Endothelial cell of umbilical vein (primary cell): Measurements from ENCODE around the gene TGDS. TPM values are rescaled to one million over a fixed set of nuclear protein-coding genes. Genes with fewer than 3 reads are reported as not detected.

Experiments
- Bru-seq: library from RNA; stranded (reverse); fragments of 400-500 nt; gene quantifications from one replicate; lab custom pipeline; 2021; lab: Mats Ljungman, UMichigan
- BruChase-seq, 2 experiments: library from RNA; stranded (reverse); fragments of 400-500 nt; gene quantifications; one replicate each; lab custom pipeline; 2021; lab: Mats Ljungman, UMichigan
- BruUV-seq: library from RNA; stranded (reverse); fragments of 400-500 nt; replicated peaks from 2 replicates; lab custom pipeline; 2021; lab: Mats Ljungman, UMichigan
- CTCF ChIA-PET: fragments of 300-600, 350-600 bp; sonication (Branson Sonifier 250); formaldehyde crosslinking; loops from one replicate; lab custom pipeline; 2021; ENCODE audit warnings: antibody characterized with exemption, inconsistent platforms; lab: Charles Lee
- POLR2A ChIA-PET: fragments of 300-600, 350-600 bp; sonication (Branson Sonifier 250); formaldehyde crosslinking; loops from one replicate; lab custom pipeline; 2021; ENCODE audit warnings: antibody characterized with exemption, inconsistent platforms; lab: Charles Lee
- DNase-seq: peaks from one replicate; pipeline ENCODE4 v3.0.0-alpha.2; 2011; ENCODE audit warnings: low read depth, low spot score
- FAIRE-seq: peaks from 2 replicates; lab custom pipeline; 2011; peaks lifted over from hg19 to GRCh38; lab: Jason Lieb, UNC
- H2AFZ ChIP-seq: 2 replicates; pipeline ENCODE4 v1.6.0; 2012; ENCODE audit warnings: low read depth, low read length, control low read depth, inconsistent platforms
- H3K27ac ChIP-seq: 2 replicates; pipeline ENCODE4 v1.5.1; 2011; ENCODE audit warnings: low read depth, mild to moderate bottlenecking, control low read depth, low read length, moderate library complexity; ENCODE audit not compliant: insufficient read depth
- H3K27me3 ChIP-seq, 2 experiments: 2 replicates each; pipeline versions ENCODE4 v1.6.0 to v1.6.1; 2011; ENCODE audit warnings: low read length in 2 of 2, mixed read lengths in 1 of 2; ENCODE audit not compliant: control insufficient read depth in 2 of 2, insufficient read depth in 2 of 2
- H3K36me3 ChIP-seq, 2 experiments: 2 replicates in 1 of 2; 3 replicates in 1 of 2; pipeline ENCODE4 v1.5.1; 2011; ENCODE audit warnings: low read length in 2 of 2, mild to moderate bottlenecking in 1 of 2, moderate library complexity in 1 of 2; ENCODE audit not compliant: control insufficient read depth in 2 of 2, insufficient read depth in 2 of 2; ENCODE audit errors: extremely low read depth in 1 of 2
- H3K4me1 ChIP-seq: 3 replicates; pipeline ENCODE4 v1.5.1; 2011; ENCODE audit warnings: mild to moderate bottlenecking, low read length; ENCODE audit not compliant: control insufficient read depth, insufficient read depth; ENCODE audit errors: extremely low read depth
- H3K4me2 ChIP-seq: 2 replicates; pipeline ENCODE4 v1.6.1; 2011; ENCODE audit warnings: low read length, control low read depth, mixed read lengths; ENCODE audit not compliant: insufficient read depth
- H3K4me3 ChIP-seq, 3 experiments: fragments of 200-600 bp in 1 of 3; sonication (generic), shearing (Covaris generic) in 1 of 3; replicated peaks in 1 of 3; 2 replicates each; pipeline ENCODE4 v1.5.1; 2011 to 2016; ENCODE audit warnings: control low read depth in 3 of 3, low read length in 3 of 3, mild to moderate bottlenecking in 2 of 3, inconsistent platforms in 1 of 3, low read depth in 1 of 3, moderate library complexity in 1 of 3; ENCODE audit not compliant: insufficient read depth in 1 of 3
- H3K79me2 ChIP-seq: 2 replicates; pipeline ENCODE4 v1.6.0; 2012; ENCODE audit warnings: low read length, inconsistent platforms; ENCODE audit not compliant: control insufficient read depth, insufficient read depth
- H3K9ac ChIP-seq: replicated peaks from 2 replicates; pipeline ENCODE3; 2011; ENCODE audit warnings: low read length, control low read depth; ENCODE audit not compliant: insufficient read depth; ENCODE audit errors: extremely low read depth
- H3K9me1 ChIP-seq: replicated peaks from 3 replicates; pipeline ENCODE4 v1.6.0; 2011; ENCODE audit warnings: mild to moderate bottlenecking, low read length; ENCODE audit not compliant: control insufficient read depth, insufficient read depth; ENCODE audit errors: extremely low read depth
- H3K9me3 ChIP-seq: replicated peaks from 2 replicates; pipeline ENCODE4 v1.5.1; 2012; ENCODE audit warnings: low read length, inconsistent platforms; ENCODE audit not compliant: control insufficient read depth, insufficient read depth
- H4K20me1 ChIP-seq: replicated peaks from 2 replicates; pipeline ENCODE3; 2011; ENCODE audit warnings: mild to moderate bottlenecking, low read length; ENCODE audit not compliant: control insufficient read depth, insufficient read depth; ENCODE audit errors: extremely low read depth
- EZH2 ChIP-seq: IDR thresholded peaks from 2 replicates; pipeline ENCODE4 v1.6.1; 2012; ENCODE audit warnings: borderline replicate concordance, low read depth, mild to moderate bottlenecking, moderate library complexity, low read length, inconsistent platforms; ENCODE audit not compliant: severe bottlenecking
- FOS ChIP-seq: IDR thresholded peaks from 2 replicates; pipeline ENCODE4 v1.6.1; 2011; ENCODE audit warnings: mild to moderate bottlenecking, low read length, moderate library complexity, borderline replicate concordance; ENCODE audit not compliant: insufficient read depth
- GATA2 ChIP-seq: IDR thresholded peaks from 2 replicates; pipeline ENCODE4 v1.7.0; 2011; ENCODE audit warnings: low read depth, mild to moderate bottlenecking, moderate library complexity, mixed read lengths, low read length; ENCODE audit not compliant: insufficient read length, insufficient read depth
- JUN ChIP-seq: IDR thresholded peaks from 2 replicates; pipeline ENCODE4 v1.6.1; 2011; ENCODE audit warnings: borderline replicate concordance, low read depth; ENCODE audit not compliant: insufficient read length, insufficient read depth
- MAX ChIP-seq: IDR thresholded peaks from 2 replicates; pipeline ENCODE4 v1.6.1; 2011; ENCODE audit not compliant: insufficient read depth, insufficient read length
- MYC ChIP-seq: IDR thresholded peaks from one replicate; pipeline ENCODE4 v1.6.1; 2011; ENCODE audit warnings: mild to moderate bottlenecking, low read depth, low read length
- POLR2A ChIP-seq: IDR thresholded peaks from 2 replicates; pipeline ENCODE4 v1.6.1; 2012; ENCODE audit warnings: low read depth, mild to moderate bottlenecking, control low read depth, low read length
- POLR2AphosphoS5 ChIP-seq: IDR thresholded peaks from 2 replicates; pipeline ENCODE4 v1.6.1; 2012; ENCODE audit warnings: low read depth, mild to moderate bottlenecking, control low read depth, low read length, moderate library complexity; ENCODE audit not compliant: insufficient read depth
- dilution Hi-C: fragments of 300-500 bp; cut with MboI; formaldehyde crosslinking; loops from one replicate; pipeline ENCODE4 v1.15.0; 2019; ENCODE audit warnings: low sequenced_read_pairs; ENCODE audit not compliant: extremely low pct_ligation_motif_present
- intact Hi-C: fragments of 100-400 bp; cut with micrococcal nuclease; formaldehyde crosslinking; loops from one replicate; pipeline ENCODE4 v1.10.0; 2022
- long read RNA-seq: library from polyadenylated mRNA; stranded (forward); transcript quantifications from one replicate; pipeline ENCODE4 v2.0.0, GENCODE V29; 2021
- polyA minus RNA-seq, 3 experiments: library from RNA; depleted of rRNA, polyadenylated mRNA; stranded (reverse); fragments of >200 nt; gene quantifications; 1 replicate in 1 of 3; 2 replicates in 2 of 3; pipeline ENCODE4 v1.2.3, GENCODE V29; 2011
- polyA plus RNA-seq, 4 experiments: library from polyadenylated mRNA; depleted of rRNA in 3 of 4; stranded (reverse) in 3 of 4; unstranded in 1 of 4; fragments of >200 nt; gene quantifications; 2 replicates each; pipeline versions ENCODE4 v1.2.1 to v1.2.3, GENCODE V29; 2011 to 2012; ENCODE audit warnings: missing spikeins in 1 of 4
- total RNA-seq: library from RNA; stranded (reverse); gene quantifications from 2 replicates; pipeline ENCODE4 v1.2.3, GENCODE V29; 2021
- TF ChIP-seq, protein P1 (sequence below), 2 donors: IDR thresholded peaks; 1 replicate in 1 of 2; 2 replicates in 1 of 2; pipeline ENCODE4 v1.5.1; 2011; ENCODE audit warnings: low read length in 2 of 2, mild to moderate bottlenecking in 2 of 2, moderate library complexity in 2 of 2, control low read depth in 1 of 2, inconsistent platforms in 1 of 2, low read depth in 1 of 2; ENCODE audit not compliant: insufficient read depth in 1 of 2; ENCODE audit errors: extremely low read depth in 1 of 2

The TGDS gene, protein sequence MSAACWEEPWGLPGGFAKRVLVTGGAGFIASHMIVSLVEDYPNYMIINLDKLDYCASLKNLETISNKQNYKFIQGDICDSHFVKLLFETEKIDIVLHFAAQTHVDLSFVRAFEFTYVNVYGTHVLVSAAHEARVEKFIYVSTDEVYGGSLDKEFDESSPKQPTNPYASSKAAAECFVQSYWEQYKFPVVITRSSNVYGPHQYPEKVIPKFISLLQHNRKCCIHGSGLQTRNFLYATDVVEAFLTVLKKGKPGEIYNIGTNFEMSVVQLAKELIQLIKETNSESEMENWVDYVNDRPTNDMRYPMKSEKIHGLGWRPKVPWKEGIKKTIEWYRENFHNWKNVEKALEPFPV
- total RNA-seq (8.7 and 9.3 TPM in 2 replicates), polyA plus RNA-seq (5.8 and 7.3 TPM in 2 replicates), polyA minus RNA-seq (8.3 and 13.4 TPM in 2 replicates), Bru-seq, nascent RNA (percentile 86 among the genes with signal in this experiment), BruChase-seq, experiment 1, labeled RNA remaining after a 6-hour chase (percentile 55 among the genes with signal in this experiment), BruChase-seq, experiment 2, labeled RNA remaining after a 2-hour chase (percentile 72 among the genes with signal in this experiment)
- 9.0 and 10.2 TPM in 2 replicates for polyA plus RNA-seq (2011; cell fraction: cytosol; rRNA removed)
- 13.1 and 13.8 TPM in 2 replicates for polyA plus RNA-seq (2011; cell fraction: nucleus; rRNA removed)
- polyA plus RNA-seq (2012): 8.3 and 10.6 TPM in 2 replicates
- polyA minus RNA-seq (2011; cell fraction: cytosol; rRNA and poly(A)+ RNA removed): 6.1 TPM
- 6.9 and 9.0 TPM in 2 replicates for polyA minus RNA-seq (2011; cell fraction: nucleus; rRNA and poly(A)+ RNA removed)
- long read RNA-seq, transcript TGDS-201 (12 exons, 1,905 nt): major isoform, 15 of 25 reads
- long read RNA-seq, partial matches to known transcripts: 2 of 25 reads
- long read RNA-seq, other reads (novel, unspliced or antisense): 8 of 25 reads

DNA sequence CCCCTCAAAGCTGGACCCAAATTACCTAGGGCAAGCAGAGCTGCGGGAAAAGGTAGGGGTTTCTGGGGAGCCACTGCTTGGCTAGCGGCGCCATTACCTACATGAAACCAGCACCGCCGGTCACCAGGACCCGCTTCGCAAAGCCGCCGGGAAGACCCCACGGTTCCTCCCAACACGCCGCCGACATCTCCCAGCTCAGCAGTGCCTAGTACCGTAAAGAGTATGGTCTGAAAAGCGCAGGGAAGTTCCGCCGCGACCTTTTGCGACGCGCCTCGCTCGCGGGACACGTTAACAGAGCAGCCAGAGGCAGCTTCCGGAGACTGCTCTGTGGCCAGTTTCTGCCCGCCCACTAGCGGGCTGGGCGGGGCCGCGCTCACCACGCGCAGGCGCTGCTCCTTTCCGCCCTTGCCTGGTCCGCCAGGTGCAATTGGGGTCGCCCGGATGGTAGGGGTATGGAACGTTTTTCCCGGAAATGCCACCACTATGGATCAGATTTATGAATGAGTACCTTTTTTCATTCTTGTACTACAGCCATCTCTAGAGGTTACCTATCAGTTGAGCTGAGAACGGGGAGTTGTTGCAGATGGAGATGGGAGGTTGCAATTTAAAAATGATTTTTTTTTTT lies at the start of gene TGDS:
Gene TGDS, minus strand, starts transcription at position 203 of the 625 bp plus-strand sequence. Its CDS starts 16 bp downstream, at position 187.
- Histone ChIP-seq H2AFZ (peak within 1 kb of the TSS; percentile 76), H3K27ac (peak within 1 kb of the TSS; percentile 37), H3K36me3 (no peaks in the 10 kb centered on the region), H3K79me2 (peaks cover 19% of the 10 kb centered on the region), H3K4me3 (peak within 1 kb of the TSS; percentile 60 to 86 (median 73)), H3K9ac (peak within 1 kb of the TSS; percentile 79), H3K9me1 (no peaks in the 10 kb centered on the region), H3K27me3 (no peaks in the 10 kb centered on the region), H3K4me1 (peaks cover 16% of the 10 kb centered on the region), H4K20me1 (no peaks in the 10 kb centered on the region), H3K9me3 (no peaks in the 10 kb centered on the region), H3K4me2 (peak within 1 kb of the TSS; percentile 97)
- dilution Hi-C loops: no loop called here
- CTCF ChIA-PET: interaction anchor here (0.6 to 2.6 kb wide), 11 partner anchors 9 to 1238 kb away, joined by 3 to 10 read pairs (median 4); no protein-coding TSS in a partner anchor
- intact Hi-C loops: loop anchor here (1.0 kb wide), 1 partner anchor 47 kb away; no protein-coding TSS in a partner anchor
- TF ChIP-seq, protein P1, sequence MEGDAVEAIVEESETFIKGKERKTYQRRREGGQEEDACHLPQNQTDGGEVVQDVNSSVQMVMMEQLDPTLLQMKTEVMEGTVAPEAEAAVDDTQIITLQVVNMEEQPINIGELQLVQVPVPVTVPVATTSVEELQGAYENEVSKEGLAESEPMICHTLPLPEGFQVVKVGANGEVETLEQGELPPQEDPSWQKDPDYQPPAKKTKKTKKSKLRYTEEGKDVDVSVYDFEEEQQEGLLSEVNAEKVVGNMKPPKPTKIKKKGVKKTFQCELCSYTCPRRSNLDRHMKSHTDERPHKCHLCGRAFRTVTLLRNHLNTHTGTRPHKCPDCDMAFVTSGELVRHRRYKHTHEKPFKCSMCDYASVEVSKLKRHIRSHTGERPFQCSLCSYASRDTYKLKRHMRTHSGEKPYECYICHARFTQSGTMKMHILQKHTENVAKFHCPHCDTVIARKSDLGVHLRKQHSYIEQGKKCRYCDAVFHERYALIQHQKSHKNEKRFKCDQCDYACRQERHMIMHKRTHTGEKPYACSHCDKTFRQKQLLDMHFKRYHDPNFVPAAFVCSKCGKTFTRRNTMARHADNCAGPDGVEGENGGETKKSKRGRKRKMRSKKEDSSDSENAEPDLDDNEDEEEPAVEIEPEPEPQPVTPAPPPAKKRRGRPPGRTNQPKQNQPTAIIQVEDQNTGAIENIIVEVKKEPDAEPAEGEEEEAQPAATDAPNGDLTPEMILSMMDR (IDR thresholded peaks at IDR 0.05; ENCODE audit: extremely low read depth in 1 of 2, insufficient read depth in 1 of 2, low read depth in 1 of 2, low read length in 2 of 2): peak in 1 of 2 donors; percentile 12
- TF ChIP-seq MAX (no peak), GATA2 (no peak), EZH2 (no peak), JUN (no peak), POLR2A (peak; percentile 93), MYC (no peak), POLR2AphosphoS5 (peak; percentile 98), FOS (no peak)
- DNase-seq (peak; percentile 85), FAIRE-seq (peak; percentile 91)
- no TSS peak for BruUV-seq
- POLR2A ChIA-PET: interaction anchor here (0.5 to 1.5 kb wide), 3 partner anchors 9 to 47 kb away, joined by 3 to 7 read pairs (median 4); no protein-coding TSS in a partner anchor
